ENCODE results near the gene SLC11A2. TPM values are rescaled to one million over a fixed set of nuclear protein-coding genes. Genes with fewer than 3 reads are reported as not detected.

Gene SLC11A2
- polyA plus RNA-seq, 1 donor (not counting 4 experiments of a cell fraction or from before 2014, with no cell fraction given) = 38.9 TPM

Small RNAs within 50 kb of the gene (small RNA-seq; reads per million reads assigned to genes)
- gene AC008121.1 (ENCODE audit: insufficient read length in 3 of 3, low read depth in 3 of 3, low replicate concordance in 1 of 3) (0 reads per million in 3 experiments), gene RF00019 (ENCODE audit: insufficient read length in 3 of 3, low read depth in 3 of 3, low replicate concordance in 1 of 3) (0 reads per million in 3 experiments), gene RNU6-1273P (ENCODE audit: insufficient read length in 3 of 3, low read depth in 3 of 3, low replicate concordance in 1 of 3) (0 reads per million in 3 experiments), gene RNU6-87P (ENCODE audit: insufficient read length in 3 of 3, low read depth in 3 of 3, low replicate concordance in 1 of 3) (0 reads per million in 3 experiments)

Other genes starting within 250 kb of the SLC11A2 start
- not detected in 3 replicates for gene TMPRSS12, start 183.5 kb downstream of the SLC11A2 start, polyA plus RNA-seq
- gene HIGD1C, start 73.8 kb downstream of the SLC11A2 start, polyA plus RNA-seq = not detected in 3 replicates
- 36.1 to 51.1 TPM (median 50.6 TPM) in 3 replicates for gene LETMD1, start 21.9 kb upstream of the SLC11A2 start, polyA plus RNA-seq
- 17.5 to 19.2 TPM (median 18.4 TPM) in 3 replicates for gene CSRNP2, start 57.2 kb upstream of the SLC11A2 start, polyA plus RNA-seq
- 17.0 to 28.7 TPM (median 27.2 TPM) in 3 replicates for gene TFCP2, start 146.8 kb upstream of the SLC11A2 start, polyA plus RNA-seq
- gene POU6F1, start 191.7 kb upstream of the SLC11A2 start, polyA plus RNA-seq = 0.29 to 0.45 TPM (median 0.42 TPM) in 3 replicates
- 199 to 239 TPM (median 232 TPM) in 3 replicates for gene DAZAP2, start 212.4 kb upstream of the SLC11A2 start, polyA plus RNA-seq
- gene SMAGP, start 244.0 kb upstream of the SLC11A2 start, polyA plus RNA-seq = 42.9 to 63.3 TPM (median 52.1 TPM) in 3 replicates